ENCODE results near the gene POU3F1.

- TF ChIP-seq CTCF (IDR thresholded peaks at IDR 0.05 in 2 of 3, conservative IDR thresholded peaks at IDR 0.05 in 1 of 3; ENCODE audit: control insufficient read depth in 2 of 3, extremely low read depth in 1 of 3, insufficient read depth in 1 of 3, low read depth in 3 of 3, low read length in 3 of 3) (no peak), CHD4 (IDR thresholded peaks at IDR 0.05) (no peak), MAX (IDR thresholded peaks at IDR 0.05; ENCODE audit: low read depth, low read length) (no peak), NR2C2 (IDR thresholded peaks at IDR 0.05; ENCODE audit: borderline replicate concordance, control insufficient read depth, insufficient read length, low read depth) (no peak), RFX5 (IDR thresholded peaks at IDR 0.05; ENCODE audit: low read depth, low read length) (no peak), BHLHE40 (IDR thresholded peaks at IDR 0.05; ENCODE audit: borderline replicate concordance in 1 of 2, low read depth in 2 of 2, low read length in 1 of 2) (no peak), ZZZ3 (IDR thresholded peaks at IDR 0.05; ENCODE audit: control insufficient read depth, insufficient read length, low read depth) (no peak), ZNF207 (IDR thresholded peaks at IDR 0.05; ENCODE audit: borderline replicate concordance) (no peak), ETV6 (conservative IDR thresholded peaks at IDR 0.05 in 1 of 2, IDR thresholded peaks at IDR 0.05 in 1 of 2; ENCODE audit: borderline replicate concordance in 1 of 2, low read depth in 1 of 2) (no peak), POLR2A (IDR thresholded peaks at IDR 0.05; ENCODE audit: low read depth, low read length) (no peak), HDGF (IDR thresholded peaks at IDR 0.05) (no peak), EZH2 (IDR thresholded peaks at IDR 0.05; ENCODE audit: borderline replicate concordance, control insufficient read depth, low read depth, low read length) (no peak)
- TF ChIP-seq, protein P1, sequence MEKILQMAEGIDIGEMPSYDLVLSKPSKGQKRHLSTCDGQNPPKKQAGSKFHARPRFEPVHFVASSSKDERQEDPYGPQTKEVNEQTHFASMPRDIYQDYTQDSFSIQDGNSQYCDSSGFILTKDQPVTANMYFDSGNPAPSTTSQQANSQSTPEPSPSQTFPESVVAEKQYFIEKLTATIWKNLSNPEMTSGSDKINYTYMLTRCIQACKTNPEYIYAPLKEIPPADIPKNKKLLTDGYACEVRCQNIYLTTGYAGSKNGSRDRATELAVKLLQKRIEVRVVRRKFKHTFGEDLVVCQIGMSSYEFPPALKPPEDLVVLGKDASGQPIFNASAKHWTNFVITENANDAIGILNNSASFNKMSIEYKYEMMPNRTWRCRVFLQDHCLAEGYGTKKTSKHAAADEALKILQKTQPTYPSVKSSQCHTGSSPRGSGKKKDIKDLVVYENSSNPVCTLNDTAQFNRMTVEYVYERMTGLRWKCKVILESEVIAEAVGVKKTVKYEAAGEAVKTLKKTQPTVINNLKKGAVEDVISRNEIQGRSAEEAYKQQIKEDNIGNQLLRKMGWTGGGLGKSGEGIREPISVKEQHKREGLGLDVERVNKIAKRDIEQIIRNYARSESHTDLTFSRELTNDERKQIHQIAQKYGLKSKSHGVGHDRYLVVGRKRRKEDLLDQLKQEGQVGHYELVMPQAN (conservative IDR thresholded peaks at IDR 0.05): no peak
These were observed 48.2 kb upstream of the POU3F1 start for GRCh38 chr1:38094711-38095290.

All from GM12878 (cell line).